Fibroblast of villous mesenchyme (primary cell): Measurements from ENCODE around the gene GUCA2B. TPM values are rescaled to one million over a fixed set of nuclear protein-coding genes. Genes with fewer than 3 reads are reported as not detected.

Source experiments
- DNase-seq: peaks from one replicate; pipeline ENCODE4 v3.0.0-alpha.2; 2010; ENCODE audit warnings: low read depth
- H3K4me3 ChIP-seq: 2 replicates; pipeline ENCODE4 v1.5.1; 2011; ENCODE audit warnings: low read depth, mild to moderate bottlenecking, low read length
- CTCF ChIP-seq: IDR thresholded peaks from 2 replicates; pipeline ENCODE4 v1.5.1; 2012; ENCODE audit warnings: low read depth, mild to moderate bottlenecking, low read length; ENCODE audit not compliant: insufficient read depth
- total RNA-seq: library from RNA; depleted of rRNA; stranded (reverse); fragments of >200 nt; gene quantifications from 2 replicates; pipeline ENCODE4 v1.2.3, GENCODE V29; 2012

Gene GUCA2B
- total RNA-seq, 1 donor = not detected

DNA sequence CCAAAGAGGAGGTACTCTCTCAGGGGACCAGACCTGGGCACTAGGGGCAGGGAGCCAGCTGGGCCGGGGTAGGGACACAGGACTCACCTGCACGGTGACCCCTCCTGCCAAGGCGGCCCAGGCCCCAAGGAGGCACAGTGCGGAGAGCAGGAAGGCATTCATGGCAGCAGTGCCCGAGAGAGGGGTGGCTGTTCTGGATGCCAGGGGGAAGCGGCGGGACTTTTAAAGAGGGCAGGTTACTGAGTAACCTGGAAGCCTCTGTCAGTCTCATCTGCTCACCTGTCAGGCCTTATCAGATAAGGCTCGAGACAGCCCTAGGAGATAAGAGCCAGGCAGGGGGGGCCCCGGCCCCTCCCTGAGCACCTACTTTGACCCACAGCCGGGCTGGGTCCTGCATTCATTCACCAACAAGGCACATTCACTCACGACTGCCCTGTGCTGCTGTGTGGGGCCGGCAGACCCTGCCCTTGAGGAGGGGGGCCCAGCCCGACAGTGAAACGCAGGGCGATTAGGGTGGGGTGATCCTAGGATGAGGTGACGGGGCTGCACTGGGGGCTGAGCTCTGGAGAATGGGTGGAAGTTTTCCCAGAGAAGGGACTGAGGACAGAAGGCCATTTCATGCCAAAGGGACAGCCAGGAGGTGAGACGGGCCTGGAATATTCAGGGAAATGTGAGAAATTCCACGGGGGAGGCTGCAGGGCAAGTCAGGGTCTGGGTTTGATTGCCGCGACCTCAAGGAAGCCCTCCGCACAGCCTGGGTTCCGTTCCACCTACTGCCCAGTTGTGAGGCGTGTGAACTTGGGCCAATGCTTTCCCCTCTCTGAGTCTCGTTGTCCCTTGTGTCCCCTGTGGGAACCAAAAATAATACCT is 11.6 kb downstream of the GUCA2B start, which contains the start of gene GUCA2A:
Gene GUCA2A (minus strand): TSS at position 195 of the 870 bp plus-strand sequence. CDS start 33 bp downstream, at position 162.
- H3K4me3 ChIP-seq = no peak within 1 kb of the TSS
- no peak for DNase-seq
- TF ChIP-seq CTCF = no peak

DNA sequence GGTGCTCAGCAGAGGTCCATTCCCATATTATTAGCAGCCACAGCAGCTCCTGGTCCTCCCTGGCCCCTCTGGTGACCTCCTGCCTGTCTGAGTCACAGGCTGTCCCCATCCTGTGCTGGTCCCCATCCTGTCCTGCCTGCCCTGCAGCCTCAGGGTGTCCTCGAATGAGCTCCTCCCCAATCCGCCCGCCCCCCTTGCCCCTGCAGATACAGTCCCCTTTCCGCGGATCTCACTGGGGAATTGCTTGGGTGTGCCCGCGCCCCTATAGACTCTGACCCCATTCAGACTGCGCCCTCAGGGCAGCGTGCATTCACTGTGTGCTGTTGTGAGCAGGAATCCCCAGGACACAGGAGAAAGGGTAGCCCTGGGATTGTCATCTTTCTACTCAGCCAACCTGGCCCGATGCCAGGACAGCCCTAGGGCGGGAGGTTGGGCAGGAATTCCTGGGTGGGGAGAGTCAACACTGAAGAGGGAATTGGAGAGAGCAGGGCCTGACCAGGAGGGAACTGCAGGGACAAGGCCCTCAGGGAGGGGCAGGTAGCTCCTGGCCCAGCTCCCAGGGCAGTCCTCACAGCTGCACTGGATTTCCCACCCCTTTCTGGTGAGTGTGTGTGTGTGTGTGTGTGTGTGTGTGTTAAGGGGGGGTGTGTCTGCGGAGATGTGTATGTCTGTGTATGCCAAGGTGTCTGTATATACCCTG is 12.5 kb downstream of the GUCA2B start:
- no peak overlapping the region for H3K4me3 ChIP-seq
- TF ChIP-seq CTCF = no peak
- no peak for DNase-seq

- no peak for TF ChIP-seq CTCF
- no peak overlapping the region for H3K4me3 ChIP-seq
- DNase-seq = no peak
Observed at GRCh38 chr1:42167611-42168390, 14.6 kb downstream of the GUCA2B start.

GRCh38 chr1:42168391-42168670 is 15.1 kb downstream of the GUCA2B start:
- H3K4me3 ChIP-seq = no peak overlapping the region
- TF ChIP-seq CTCF = no peak
- DNase-seq = no peak

DNA sequence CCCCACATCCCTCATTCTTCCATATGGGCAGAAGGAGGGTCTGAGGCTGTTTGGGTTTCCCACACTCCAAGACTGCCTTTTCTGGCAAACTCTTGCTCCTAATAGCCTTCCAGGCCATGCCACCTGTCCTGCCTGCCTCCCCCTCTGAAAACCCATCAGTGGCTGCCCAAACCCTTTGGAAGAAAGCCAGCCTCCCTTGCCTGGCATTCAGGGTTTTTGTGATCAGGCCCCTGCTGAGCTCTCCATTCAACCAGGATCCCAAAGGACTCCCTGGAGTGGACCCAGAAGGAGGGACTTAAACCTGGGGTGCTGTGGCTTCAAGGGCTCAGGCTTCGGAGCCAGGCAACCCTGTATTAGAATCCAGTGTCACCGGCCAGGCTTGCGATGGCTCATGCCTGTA is 15.6 kb downstream of the GUCA2B start:
- H3K4me3 ChIP-seq = no peak overlapping the region
- DNase-seq = no peak
- TF ChIP-seq CTCF = no peak

DNA sequence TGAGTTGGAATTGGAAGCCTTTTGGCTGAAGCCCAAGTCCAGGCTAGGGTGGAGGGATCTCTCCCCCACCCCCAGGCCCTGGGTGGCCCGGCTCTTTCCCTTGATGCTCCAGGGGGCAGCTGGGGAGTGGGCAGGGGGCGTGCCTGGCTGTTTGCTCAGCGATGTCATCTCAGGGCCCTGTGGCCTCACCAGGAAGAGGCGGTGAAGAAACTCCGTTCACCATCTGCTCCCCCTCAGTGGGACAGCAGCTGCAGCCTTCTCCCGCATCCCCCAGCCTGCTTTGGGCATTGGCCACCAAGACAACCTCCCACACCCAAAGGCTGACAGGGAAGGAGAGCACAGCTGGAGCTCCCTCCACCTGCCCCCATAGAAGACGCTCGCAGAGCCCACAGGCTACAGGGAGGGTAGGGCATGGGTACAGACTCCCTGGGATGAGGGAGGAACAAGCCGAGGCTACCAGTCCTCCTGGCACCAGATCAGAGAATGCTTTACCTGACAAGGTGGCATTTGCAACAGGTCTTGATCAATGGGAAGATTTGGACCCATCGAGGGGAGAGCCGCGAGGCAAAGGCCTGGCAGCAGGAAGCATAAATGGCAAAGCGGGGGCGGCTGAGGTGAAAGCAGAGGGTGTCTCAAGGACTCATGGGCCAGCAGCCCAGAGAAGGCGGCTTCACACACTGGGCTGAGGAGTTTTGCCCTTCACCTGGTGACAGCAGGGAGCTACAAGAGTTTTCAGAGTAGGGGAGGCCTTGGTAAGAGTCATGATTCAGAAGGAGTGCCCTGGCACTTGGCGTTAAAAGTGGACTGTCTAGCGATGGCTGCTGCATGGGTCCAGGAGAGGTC is 17.8 kb downstream of the GUCA2B start:
- no peak overlapping the region for H3K4me3 ChIP-seq
- no peak for DNase-seq
- TF ChIP-seq CTCF = no peak
